Measurements from ENCODE around the gene LALBA. TPM values are rescaled to one million over a fixed set of nuclear protein-coding genes. Genes with fewer than 3 reads are reported as not detected.

LALBA gene
- total RNA-seq = not detected
- polyA plus RNA-seq = not detected

DNA sequence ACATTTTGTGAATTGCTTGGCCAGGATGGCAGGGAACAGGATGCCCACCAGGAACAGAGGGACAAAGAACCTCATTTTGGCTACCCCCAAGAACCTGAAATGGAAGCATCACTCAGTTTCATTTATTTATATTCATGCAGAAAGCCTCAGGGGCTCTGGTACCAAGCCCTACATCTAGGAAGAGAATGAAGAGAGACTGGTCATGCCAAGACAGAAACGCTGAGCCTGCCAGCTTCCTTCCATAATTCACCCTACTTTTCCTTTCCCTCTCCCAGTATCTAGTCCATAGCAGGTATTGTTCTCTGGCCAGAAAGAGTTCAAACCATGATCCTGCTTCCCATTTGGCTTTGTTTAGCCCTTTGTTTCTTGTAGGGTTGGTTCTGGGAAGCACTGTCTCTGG is at the start of gene LALBA:
TSS of gene LALBA (minus strand) at position 101 of the 400 bp plus-strand sequence. CDS start at position 75, 26 bp downstream.
- no peak within 1 kb of the TSS for H3K27ac Mint-ChIP-seq
- POLR2A ChIA-PET (ENCODE audit: partially characterized antibody) = no interaction called here
- Histone ChIP-seq H3K4me3 (ENCODE audit: low read length in 2 of 2) (no peak within 1 kb of the TSS), H3K9me3 (ENCODE audit: control insufficient read depth in 1 of 2, low read length in 2 of 2) (no peaks in the 10 kb centered on the region), H3K36me3 (ENCODE audit: insufficient read depth, low read length) (no peaks in the 10 kb centered on the region), H3K27me3 (ENCODE audit: insufficient read depth, low read length) (no peaks in the 10 kb centered on the region), H3K4me1 (ENCODE audit: insufficient read depth, low read length) (no peaks in the 10 kb centered on the region), H3K27ac (ENCODE audit: low read depth, low read length) (no peak within 1 kb of the TSS)
- H3K36me3 Mint-ChIP-seq = no peaks in the 10 kb centered on the region
- peaks cover 0 to 2% (median 0%) of the 10 kb centered on the region in 4 donors for H3K4me1 Mint-ChIP-seq
- H3K27me3 Mint-ChIP-seq = peaks cover 4 to 19% of the 10 kb centered on the region in 2 donors
- intact Hi-C loops (cut with micrococcal nuclease) = no loop called here
- H3K4me3 Mint-ChIP-seq = no peak within 1 kb of the TSS
- DNase-seq = no peak
- peaks cover 0 to 2% (median 0%) of the 10 kb centered on the region in 8 donors for H3K9me3 Mint-ChIP-seq
- CTCF ChIA-PET (ENCODE audit: partially characterized antibody) = interaction anchor here (1.4 kb wide), 1 partner anchor 26 kb away, joined by 4 read pairs; no protein-coding TSS in a partner anchor

- Mint-ChIP-seq H3K36me3 (peaks cover 0 to 6% of the 10 kb centered on the region in 2 donors), H3K4me3 (no peak overlapping the region), H3K4me1 (peaks cover 0 to 6% (median 2%) of the 10 kb centered on the region in 4 donors), H3K9me3 (peaks cover under 1 to 18% (median 11%) of the 10 kb centered on the region in 8 donors), H3K27me3 (peaks cover 24 to 39% of the 10 kb centered on the region in 2 donors), H3K27ac (no peak overlapping the region)
- Histone ChIP-seq H3K9me3 (ENCODE audit: control insufficient read depth in 1 of 2, low read length in 2 of 2) (no peaks in the 10 kb centered on the region), H3K27ac (ENCODE audit: low read depth, low read length) (no peak overlapping the region), H3K4me1 (ENCODE audit: insufficient read depth, low read length) (no peaks in the 10 kb centered on the region), H3K27me3 (ENCODE audit: insufficient read depth, low read length) (no peaks in the 10 kb centered on the region), H3K4me3 (ENCODE audit: low read length in 2 of 2) (no peak overlapping the region), H3K36me3 (ENCODE audit: insufficient read depth, low read length) (no peaks in the 10 kb centered on the region)
- DNase-seq = peak; percentile 62 to 75 (median 72)
- ChIA-PET POLR2A (ENCODE audit: partially characterized antibody) (interaction anchor here (0.6 to 1.1 kb wide), 3 partner anchors 64 to 435 kb away, joined by 3 to 4 read pairs (median 3); partner anchors contain the start of genes CCDC184 and KANSL2), CTCF (ENCODE audit: partially characterized antibody) (interaction anchor here (0.7 to 6.9 kb wide), 21 partner anchors 9 to 877 kb away, joined by 3 to 75 read pairs (median 3); partner anchors contain the start of genes ASB8 and TMEM106C)
- intact Hi-C loops (cut with micrococcal nuclease) = loop anchor here (5.0 to 10.0 kb wide), 2 partner anchors 676 to 904 kb away; no protein-coding TSS in a partner anchor
These were observed 48.7 kb upstream of the LALBA start for GRCh38 chr12:48618541-48618940.

GRCh38 chr12:48615681-48616080 is 45.8 kb upstream of the LALBA start:
- Histone ChIP-seq H3K4me3 (ENCODE audit: low read length in 2 of 2) (no peak overlapping the region), H3K4me1 (ENCODE audit: insufficient read depth, low read length) (no peaks in the 10 kb centered on the region), H3K36me3 (ENCODE audit: insufficient read depth, low read length) (no peaks in the 10 kb centered on the region), H3K27ac (ENCODE audit: low read depth, low read length) (no peak overlapping the region), H3K9me3 (ENCODE audit: control insufficient read depth in 1 of 2, low read length in 2 of 2) (no peaks in the 10 kb centered on the region), H3K27me3 (ENCODE audit: insufficient read depth, low read length) (no peaks in the 10 kb centered on the region)
- H3K27ac Mint-ChIP-seq = no peak overlapping the region
- peaks cover 34 to 35% of the 10 kb centered on the region in 2 donors for H3K27me3 Mint-ChIP-seq
- DNase-seq = no peak
- peaks cover 0 to 6% (median 2%) of the 10 kb centered on the region in 4 donors for H3K4me1 Mint-ChIP-seq
- no peak overlapping the region for H3K4me3 Mint-ChIP-seq
- peaks cover 2 to 37% (median 31%) of the 10 kb centered on the region in 8 donors for H3K9me3 Mint-ChIP-seq
- ChIA-PET POLR2A (ENCODE audit: partially characterized antibody) (interaction anchor here (0.6 kb wide), 1 partner anchor 206 kb away, joined by 3 read pairs; no protein-coding TSS in a partner anchor), CTCF (ENCODE audit: partially characterized antibody) (interaction anchor here (1.0 to 1.3 kb wide), 2 partner anchors 8 to 74 kb away, joined by 3 read pairs; no protein-coding TSS in a partner anchor)
- H3K36me3 Mint-ChIP-seq = peaks cover 6 to 10% of the 10 kb centered on the region in 2 donors
- intact Hi-C loops (cut with micrococcal nuclease) = loop anchor here (5.0 to 10.0 kb wide), 2 partner anchors 673 to 901 kb away; no protein-coding TSS in a partner anchor

DNA sequence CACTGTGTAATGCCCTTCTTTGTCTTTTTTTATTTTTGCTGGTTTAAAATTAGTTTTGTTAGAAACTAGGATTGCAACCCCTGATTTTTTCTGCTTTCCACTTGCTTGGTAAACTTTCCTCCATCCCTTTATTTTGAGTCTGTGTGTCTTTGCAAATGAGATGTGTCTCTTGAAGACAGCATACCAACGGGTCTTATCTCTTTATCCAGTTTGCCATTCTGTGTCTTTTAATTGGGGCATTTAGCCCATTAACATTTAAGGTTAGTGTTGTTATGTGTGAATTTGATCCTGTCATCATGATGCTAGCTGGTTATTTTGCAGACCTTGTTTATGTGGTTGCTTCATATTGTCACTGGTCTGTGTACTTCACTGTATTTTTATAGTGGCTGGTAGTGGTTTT is 43.5 kb upstream of the LALBA start:
- Mint-ChIP-seq H3K9me3 (peaks cover 6 to 56% (median 39%) of the 10 kb centered on the region in 8 donors), H3K27ac (no peak overlapping the region), H3K4me1 (peaks cover 0 to 2% (median under 1%) of the 10 kb centered on the region in 4 donors), H3K4me3 (no peak overlapping the region), H3K27me3 (peaks cover 26 to 32% of the 10 kb centered on the region in 2 donors), H3K36me3 (peaks cover 6 to 10% of the 10 kb centered on the region in 2 donors)
- Histone ChIP-seq H3K4me1 (ENCODE audit: insufficient read depth, low read length) (no peaks in the 10 kb centered on the region), H3K36me3 (ENCODE audit: insufficient read depth, low read length) (no peaks in the 10 kb centered on the region), H3K9me3 (ENCODE audit: control insufficient read depth in 1 of 2, low read length in 2 of 2) (no peaks in the 10 kb centered on the region), H3K4me3 (ENCODE audit: low read length in 2 of 2) (no peak overlapping the region), H3K27me3 (ENCODE audit: insufficient read depth, low read length) (no peaks in the 10 kb centered on the region), H3K27ac (ENCODE audit: low read depth, low read length) (no peak overlapping the region)
- ChIA-PET POLR2A (ENCODE audit: partially characterized antibody) (no interaction called here), CTCF (ENCODE audit: partially characterized antibody) (no interaction called here)
- no peak for DNase-seq
- intact Hi-C loops (cut with micrococcal nuclease) = loop anchor here (10.0 kb wide), 1 partner anchor 899 kb away; no protein-coding TSS in a partner anchor

- Mint-ChIP-seq H3K9me3 (peaks cover 4 to 53% (median 38%) of the 10 kb centered on the region in 8 donors), H3K27me3 (peaks cover 4 to 21% of the 10 kb centered on the region in 2 donors), H3K36me3 (peaks cover 4 to 8% of the 10 kb centered on the region in 2 donors), H3K4me3 (no peak overlapping the region), H3K4me1 (no peaks in the 10 kb centered on the region), H3K27ac (peak overlapping the region in 1 of 7 donors; percentile 7)
- no peaks in the 10 kb centered on the region for H3K4me1 ChIP-seq (ENCODE audit: insufficient read depth, low read length)
- H3K27ac ChIP-seq (ENCODE audit: low read depth, low read length) = no peak overlapping the region
- no peak for DNase-seq
- ChIA-PET CTCF (ENCODE audit: partially characterized antibody) (interaction anchor here (3.2 kb wide), 1 partner anchor 16 kb away, joined by 10 read pairs; no protein-coding TSS in a partner anchor), POLR2A (ENCODE audit: partially characterized antibody) (no interaction called here)
- intact Hi-C loops (cut with micrococcal nuclease) = no loop called here
- no peak overlapping the region for H3K4me3 ChIP-seq (ENCODE audit: low read length in 2 of 2)
- H3K36me3 ChIP-seq (ENCODE audit: insufficient read depth, low read length) = no peaks in the 10 kb centered on the region
- peaks cover 0 to 15% of the 10 kb centered on the region in 2 donors for H3K9me3 ChIP-seq (ENCODE audit: control insufficient read depth in 1 of 2, low read length in 2 of 2)
- no peaks in the 10 kb centered on the region for H3K27me3 ChIP-seq (ENCODE audit: insufficient read depth, low read length)
These were observed 32.5 kb upstream of the LALBA start for GRCh38 chr12:48602192-48602989.

DNA sequence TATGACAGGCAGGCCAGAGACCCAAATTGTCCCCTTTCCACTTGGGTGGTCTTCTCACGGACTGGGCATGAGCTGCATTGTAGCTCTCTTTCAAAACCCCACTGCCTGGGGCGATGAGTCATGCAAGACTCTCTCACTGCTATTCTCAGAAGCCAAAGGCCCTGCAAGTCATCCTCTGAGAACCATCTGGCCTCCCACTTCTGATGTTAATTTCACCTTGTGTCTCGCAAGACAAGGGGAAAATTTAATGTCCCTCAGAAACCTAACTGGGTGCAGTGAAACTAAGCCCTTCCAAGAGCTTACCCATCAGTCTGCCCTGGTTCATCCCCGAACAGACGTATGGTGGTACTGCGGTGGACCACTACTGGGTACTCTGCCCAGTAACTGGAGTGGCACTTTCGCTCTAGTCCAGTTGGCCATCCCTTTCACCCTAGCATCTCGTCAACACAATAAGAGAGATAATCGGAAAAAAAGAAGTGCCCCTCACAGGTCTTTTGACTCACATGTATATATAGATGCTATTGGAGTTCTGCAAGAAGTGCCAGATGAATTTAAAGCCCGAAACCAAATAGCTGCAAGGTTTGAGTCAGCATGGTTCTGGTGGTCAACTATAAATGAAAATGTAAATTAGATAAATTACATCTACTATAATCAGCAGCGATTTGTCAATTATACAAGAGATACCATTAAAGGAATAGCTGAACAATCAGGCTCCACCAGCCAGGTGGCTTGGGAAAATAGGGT is 31.3 kb upstream of the LALBA start:
- H3K4me3 Mint-ChIP-seq = no peak overlapping the region
- Histone ChIP-seq H3K4me1 (ENCODE audit: insufficient read depth, low read length) (no peaks in the 10 kb centered on the region), H3K27me3 (ENCODE audit: insufficient read depth, low read length) (no peaks in the 10 kb centered on the region), H3K36me3 (ENCODE audit: insufficient read depth, low read length) (no peaks in the 10 kb centered on the region), H3K27ac (ENCODE audit: low read depth, low read length) (no peak overlapping the region), H3K9me3 (ENCODE audit: control insufficient read depth in 1 of 2, low read length in 2 of 2) (peaks cover 0 to 7% of the 10 kb centered on the region in 2 donors), H3K4me3 (ENCODE audit: low read length in 2 of 2) (no peak overlapping the region)
- no peaks in the 10 kb centered on the region for H3K4me1 Mint-ChIP-seq
- H3K9me3 Mint-ChIP-seq = peaks cover 4 to 43% (median 30%) of the 10 kb centered on the region in 8 donors
- no peak overlapping the region for H3K27ac Mint-ChIP-seq
- peaks cover 0 to 3% of the 10 kb centered on the region in 2 donors for H3K36me3 Mint-ChIP-seq
- ChIA-PET CTCF (ENCODE audit: partially characterized antibody) (interaction anchor here (3.2 kb wide), 1 partner anchor 17 kb away, joined by 10 read pairs; no protein-coding TSS in a partner anchor), POLR2A (ENCODE audit: partially characterized antibody) (no interaction called here)
- intact Hi-C loops (cut with micrococcal nuclease) = no loop called here
- DNase-seq = no peak
- H3K27me3 Mint-ChIP-seq = peaks cover 4 to 21% of the 10 kb centered on the region in 2 donors

All from CD4-positive, alpha-beta memory T cell (primary cell).